Glutamatergic neuron (in vitro differentiated cells): ENCODE measurements around the gene USP9X. TPM values are rescaled to one million over a fixed set of nuclear protein-coding genes. Genes with fewer than 3 reads are reported as not detected.
"Not testable (repeated sequence)": the region's sequence is repeated elsewhere in the genome, so short reads cannot be mapped to it uniquely, and the experiment has no call there.

ENCODE experiments used
- DNase-seq: peaks from one replicate; pipeline ENCODE4 v3.0.0; 2022
- H3K27ac Mint-ChIP-seq: one replicate; pipeline ENCODE4 v1.8.0; 2020; ENCODE audit warnings: mild to moderate bottlenecking, mixed read lengths, inconsistent platforms; ENCODE audit not compliant: unreplicated experiment
- H3K27me3 Mint-ChIP-seq: one replicate; pipeline ENCODE4 v1.8.0; 2020; ENCODE audit warnings: mild to moderate bottlenecking, moderate library complexity, mixed read lengths, inconsistent platforms; ENCODE audit not compliant: unreplicated experiment
- H3K36me3 Mint-ChIP-seq: one replicate; pipeline ENCODE4 v1.8.0; 2020; ENCODE audit warnings: mild to moderate bottlenecking, mixed read lengths, inconsistent platforms; ENCODE audit not compliant: unreplicated experiment
- H3K4me1 Mint-ChIP-seq: one replicate; pipeline ENCODE4 v1.8.0; 2020; ENCODE audit warnings: mild to moderate bottlenecking, low read depth, mixed read lengths, inconsistent platforms; ENCODE audit not compliant: unreplicated experiment
- H3K4me3 Mint-ChIP-seq: one replicate; pipeline ENCODE4 v1.8.0; 2020; ENCODE audit warnings: mild to moderate bottlenecking, mixed read lengths, inconsistent platforms; ENCODE audit not compliant: unreplicated experiment
- H3K9me3 Mint-ChIP-seq: one replicate; pipeline ENCODE4 v1.8.0; 2020; ENCODE audit warnings: mild to moderate bottlenecking, moderate library complexity, mixed read lengths, inconsistent platforms; ENCODE audit not compliant: unreplicated experiment
- CTCF ChIP-seq: fragments of 200-600 bp; sonication (generic); IDR thresholded peaks from one replicate; pipeline ENCODE4 v1.5.0; 2021; ENCODE audit not compliant: partially characterized antibody, unreplicated experiment
- total RNA-seq: library from RNA; stranded (reverse); fragmentation: NEBNext Ultra II Directional; extraction: Animal tissue kit (Norgen Biotek cat#: 25700); gene quantifications from one replicate; pipeline ENCODE4 v1.2.1, GENCODE V29; 2021; ENCODE audit not compliant: unreplicated experiment

The USP9X gene
- total RNA-seq, 1 donor from 2014 or later = 120 TPM

GRCh38 chrX:41180194-41180908 is 95.1 kb downstream of the USP9X start:
- Mint-ChIP-seq H3K27me3 (no peaks in the 10 kb centered on the region), H3K4me3 (no peak overlapping the region), H3K4me1 (peaks cover 4% of the 10 kb centered on the region), H3K36me3 (no peaks in the 10 kb centered on the region), H3K27ac (no peak overlapping the region), H3K9me3 (no peaks in the 10 kb centered on the region)
- TF ChIP-seq CTCF = peak; percentile 40
- DNase-seq = peak; percentile 40

GRCh38 chrX:41184312-41184711 is 99.1 kb downstream of the USP9X start:
- no peak overlapping the region for H3K27ac Mint-ChIP-seq
- H3K4me1 Mint-ChIP-seq = peaks cover 3% of the 10 kb centered on the region
- no peaks in the 10 kb centered on the region for H3K27me3 Mint-ChIP-seq
- H3K9me3 Mint-ChIP-seq = no peaks in the 10 kb centered on the region
- no peak for TF ChIP-seq CTCF
- DNase-seq = no peak
- H3K36me3 Mint-ChIP-seq = no peaks in the 10 kb centered on the region
- H3K4me3 Mint-ChIP-seq = no peak overlapping the region

GRCh38 chrX:41186946-41187345 is 101.7 kb downstream of the USP9X start:
- not testable (repeated sequence) for H3K9me3 Mint-ChIP-seq, H3K27me3 Mint-ChIP-seq, H3K4me1 Mint-ChIP-seq, H3K4me3 Mint-ChIP-seq, DNase-seq, H3K36me3 Mint-ChIP-seq, H3K27ac Mint-ChIP-seq

- Mint-ChIP-seq H3K4me3 (no peak overlapping the region), H3K27me3 (peaks cover 2% of the 10 kb centered on the region), H3K9me3 (no peaks in the 10 kb centered on the region), H3K36me3 (no peaks in the 10 kb centered on the region), H3K4me1 (no peaks in the 10 kb centered on the region), H3K27ac (no peak overlapping the region)
- TF ChIP-seq CTCF = no peak
- DNase-seq = no peak
These were observed 103.9 kb downstream of the USP9X start for GRCh38 chrX:41189156-41189555.

- Mint-ChIP-seq H3K36me3 (no peaks in the 10 kb centered on the region), H3K27me3 (peaks cover 2% of the 10 kb centered on the region), H3K9me3 (no peaks in the 10 kb centered on the region), H3K4me1 (peaks cover 4% of the 10 kb centered on the region), H3K27ac (no peak overlapping the region), H3K4me3 (no peak overlapping the region)
- DNase-seq = no peak
- no peak for TF ChIP-seq CTCF
These were observed 107.6 kb downstream of the USP9X start for GRCh38 chrX:41192880-41193279.
